Testis (tissue), 3 donors: ENCODE data around the gene RPS27L. TPM values are rescaled to one million over a fixed set of nuclear protein-coding genes. Genes with fewer than 3 reads are reported as not detected.
A peak's percentile ranks its signal among the peaks of the same experiment; 100 is the strongest.

Experiments
- DNase-seq: peaks from one replicate; pipeline ENCODE4 v3.0.0-alpha.2; 2019
- H3K27ac ChIP-seq, 2 donors: fragments of 200-600 bp; sonication (generic); one replicate each; pipeline ENCODE4 v1.5.1; 2019
- H3K27me3 ChIP-seq: fragments of 200-600 bp; sonication (generic); one replicate; pipeline ENCODE4 v1.5.1; 2019
- H3K36me3 ChIP-seq: fragments of 200-600 bp; sonication (generic); one replicate; pipeline ENCODE4 v1.5.1; 2017; ENCODE audit warnings: low read depth; ENCODE audit errors: missing control alignments
- H3K4me1 ChIP-seq: fragments of 200-600 bp; sonication (generic); one replicate; pipeline ENCODE4 v1.5.1; 2019
- H3K4me3 ChIP-seq, 2 donors: fragments of 200-600 bp; sonication (generic); one replicate each; pipeline ENCODE4 v1.5.1; 2017 to 2019
- H3K9me3 ChIP-seq: fragments of 200-600 bp; sonication (generic); one replicate; pipeline ENCODE4 v1.5.1; 2017
- CTCF ChIP-seq, 3 experiments: fragments of 450-650 bp in 2 of 3; fragments of 200-600 bp in 1 of 3; sonication (generic) in 1 of 3; IDR thresholded peaks; one replicate each; pipeline ENCODE4 v1.5.1; 2016 to 2019; ENCODE audit warnings: antibody characterized with exemption in 3 of 3, mild to moderate bottlenecking in 2 of 3, moderate library complexity in 1 of 3
- POLR2A ChIP-seq: fragments of 450-650 bp; IDR thresholded peaks from one replicate; pipeline ENCODE4 v1.6.1; 2017; ENCODE audit warnings: antibody characterized with exemption, mild to moderate bottlenecking, moderate library complexity
- WGBS, 2 donors: methylation state at CpG; one replicate each; pipeline ENCODE4 v1.1.5; 2018; 5-methylcytosine and 5-hydroxymethylcytosine counted together
- intact Hi-C: fragments of 100-400 bp; cut with DNase I; formaldehyde crosslinking; loops from one replicate; pipeline ENCODE4 v1.15.1; 2023; ENCODE audit warnings: low total_unique reads
- polyA plus RNA-seq: library from polyadenylated mRNA; stranded (reverse); fragments of 350-450 nt; fragmentation: Illumina TruSeq; extraction: RNeasy Lipid Tissue Mini Kit (QIAGEN cat#74804); gene quantifications from one replicate; pipeline ENCODE4 v1.2.3, GENCODE V29; 2014; ENCODE audit warnings: low read depth, low replicate concordance; ENCODE audit not compliant: insufficient read depth
- total RNA-seq, 2 donors: library from RNA; depleted of rRNA; stranded (reverse); fragments of >200 nt; gene quantifications; one replicate each; pipeline ENCODE4 v1.2.3, GENCODE V29; 2016

The RPS27L gene
- total and polyA plus RNA-seq, 3 donors from 2014 or later: 34.3 to 69.7 (median 46.6) TPM

GRCh38 chr15:63160638-63161037 lies 3.4 kb upstream of the RPS27L start:
- TF ChIP-seq POLR2A (no peak), CTCF (IDR thresholded peaks at IDR 0.05) (no peak)
- Histone ChIP-seq H3K27me3 (no peaks in the 10 kb centered on the region), H3K9me3 (no peaks in the 10 kb centered on the region), H3K27ac (no peak overlapping the region), H3K4me3 (no peak overlapping the region), H3K36me3 (no peaks in the 10 kb centered on the region), H3K4me1 (peaks cover 5% of the 10 kb centered on the region)
- no peak for DNase-seq
- intact Hi-C loops: no loop called here

- no peak for TF ChIP-seq POLR2A
- no peak for TF ChIP-seq CTCF (IDR thresholded peaks at IDR 0.05)
- H3K36me3 ChIP-seq: no peaks in the 10 kb centered on the region
- DNase-seq: peak; percentile 81
- WGBS, 2 donors: 2 to 3% methylated on average over 18 of the region's 18 CpGs
- H3K4me3 ChIP-seq: peak overlapping the region; percentile 94 to 95
- no peaks in the 10 kb centered on the region for H3K27me3 ChIP-seq
- peak overlapping the region; percentile 96 to 99 for H3K27ac ChIP-seq
- no peaks in the 10 kb centered on the region for H3K9me3 ChIP-seq
- H3K4me1 ChIP-seq: peaks cover 5% of the 10 kb centered on the region
- intact Hi-C loops: no loop called here
Measured at GRCh38 chr15:63157891-63158431, 684 bp upstream of the RPS27L start.

GRCh38 chr15:63156755-63157117 lies 541 bp downstream of the RPS27L start:
- 0% methylated on average over 16 of the region's 16 CpGs for WGBS, 2 donors
- Histone ChIP-seq H3K4me3 (peak overlapping the region; percentile 94 to 95), H3K4me1 (peaks cover 5% of the 10 kb centered on the region), H3K36me3 (no peaks in the 10 kb centered on the region), H3K27me3 (no peaks in the 10 kb centered on the region), H3K9me3 (no peaks in the 10 kb centered on the region), H3K27ac (peak overlapping the region; percentile 96 to 99)
- DNase-seq: peak; percentile 70
- intact Hi-C loops: no loop called here
- TF ChIP-seq CTCF (IDR thresholded peaks at IDR 0.05) (no peak), POLR2A (no peak)

GRCh38 chr15:63156086-63156710 lies 1.1 kb downstream of the RPS27L start:
- Histone ChIP-seq H3K4me3 (peak overlapping the region; percentile 94 to 95), H3K9me3 (no peaks in the 10 kb centered on the region), H3K27me3 (no peaks in the 10 kb centered on the region), H3K27ac (peak overlapping the region; percentile 96 to 99), H3K4me1 (peaks cover 5% of the 10 kb centered on the region), H3K36me3 (no peaks in the 10 kb centered on the region)
- no peak for TF ChIP-seq CTCF (IDR thresholded peaks at IDR 0.05)
- no peak for TF ChIP-seq POLR2A
- 3 to 4% methylated on average over 10 of the region's 10 CpGs for WGBS, 2 donors
- intact Hi-C loops: no loop called here
- DNase-seq: no peak

GRCh38 chr15:63155486-63155885 lies 1.8 kb downstream of the RPS27L start:
- no peak for TF ChIP-seq CTCF (IDR thresholded peaks at IDR 0.05)
- TF ChIP-seq POLR2A: no peak
- Histone ChIP-seq H3K27ac (no peak overlapping the region), H3K4me3 (no peak overlapping the region), H3K4me1 (peaks cover 5% of the 10 kb centered on the region), H3K36me3 (no peaks in the 10 kb centered on the region), H3K9me3 (no peaks in the 10 kb centered on the region), H3K27me3 (no peaks in the 10 kb centered on the region)
- WGBS, 2 donors: 52 to 59% methylated on average over 3 of the region's 3 CpGs
- intact Hi-C loops: no loop called here
- DNase-seq: no peak
